Transverse colon (tissue), 4 donors: ENCODE results near the gene KIF1C. TPM values are rescaled to one million over a fixed set of nuclear protein-coding genes. Genes with fewer than 3 reads are reported as not detected.

Experiments used
- DNase-seq: peaks from one replicate; pipeline ENCODE4 v3.0.0-alpha.2; 2019
- H3K27ac ChIP-seq, 4 donors: fragments of 200-600 bp; sonication (generic); 2 replicates each; pipeline ENCODE4 v1.5.1; 2016 to 2018; ENCODE audit warnings: inconsistent platforms in 4 of 4
- H3K27me3 ChIP-seq: fragments of 200-600 bp; sonication (generic); 2 replicates; pipeline ENCODE4 v1.5.1; 2017; ENCODE audit warnings: inconsistent platforms
- H3K36me3 ChIP-seq, 4 donors: fragments of 200-600 bp; sonication (generic); 2 replicates each; pipeline ENCODE4 v1.5.1; 2017 to 2019; ENCODE audit warnings: inconsistent platforms in 4 of 4
- H3K4me1 ChIP-seq, 4 donors: fragments of 200-600 bp; sonication (generic); 2 replicates each; pipeline ENCODE4 v1.5.1; 2017 to 2020; ENCODE audit warnings: inconsistent platforms in 4 of 4
- H3K4me3 ChIP-seq, 4 donors: fragments of 200-600 bp; sonication (generic); 1 replicate in 1 of 4; 2 replicates in 3 of 4; pipeline versions ENCODE4 v1.5.1 to v1.6.1; 2017 to 2019; ENCODE audit warnings: inconsistent platforms in 4 of 4
- H3K9me3 ChIP-seq, 2 donors: fragments of 200-600 bp; sonication (generic); 2 replicates each; pipeline ENCODE4 v1.5.1; 2017 to 2019; ENCODE audit warnings: inconsistent platforms in 2 of 2
- EP300 ChIP-seq: sonication (generic); formaldehyde crosslinking; IDR thresholded peaks from one replicate; pipeline ENCODE4 v1.6.1; 2017; ENCODE audit warnings: antibody characterized with exemption, low read depth
- POLR2A ChIP-seq: fragments of 450-650 bp; IDR thresholded peaks from one replicate; pipeline ENCODE4 v1.6.1; 2016; ENCODE audit warnings: antibody characterized with exemption, mild to moderate bottlenecking, moderate library complexity
- POLR2AphosphoS5 ChIP-seq, 3 donors: sonication (generic); formaldehyde crosslinking; IDR thresholded peaks; one replicate each; pipeline ENCODE4 v1.6.1; 2016; ENCODE audit warnings: antibody characterized with exemption in 3 of 3
- WGBS, 2 donors: methylation state at CpG; one replicate each; pipeline ENCODE4 v1.1.5; 2018; ENCODE audit warnings: low coverage in 1 of 2; 5-methylcytosine and 5-hydroxymethylcytosine counted together
- in situ Hi-C, 4 donors: fragments of 200-750 bp; cut with MboI; loops; one replicate each; pipeline versions ENCODE4 v1.15.0 to v1.15.1; 2017; ENCODE audit warnings: low sequenced_read_pairs in 3 of 4, low pct_ligation_motif_present in 1 of 4, low pct_unique_long_range_greater_than_20kb in 1 of 4
- intact Hi-C: fragments of 100-400 bp; cut with DNase I; formaldehyde crosslinking; loops from one replicate; pipeline ENCODE4 v1.15.1; 2023; ENCODE audit warnings: low total_unique reads
- total RNA-seq, 4 donors: library from RNA; depleted of rRNA; stranded (reverse); fragments of >200 nt; gene quantifications; one replicate each; pipeline ENCODE4 v1.1.0, GENCODE V29; 2016
- TF ChIP-seq, protein P1 (sequence below), 5 experiments: fragments of 200-600 bp in 3 of 5; fragments of 450-650 bp in 2 of 5; sonication (generic) in 3 of 5; IDR thresholded peaks; 1 replicate in 2 of 5; 2 replicates in 3 of 5; pipeline ENCODE4 v1.5.1; 2016 to 2017; ENCODE audit warnings: antibody characterized with exemption in 5 of 5, inconsistent platforms in 3 of 5, mild to moderate bottlenecking in 2 of 5, moderate library complexity in 1 of 5

KIF1C gene
- total RNA-seq, 4 donors from 2014 or later, result 106 to 125 (median 114) TPM

DNA sequence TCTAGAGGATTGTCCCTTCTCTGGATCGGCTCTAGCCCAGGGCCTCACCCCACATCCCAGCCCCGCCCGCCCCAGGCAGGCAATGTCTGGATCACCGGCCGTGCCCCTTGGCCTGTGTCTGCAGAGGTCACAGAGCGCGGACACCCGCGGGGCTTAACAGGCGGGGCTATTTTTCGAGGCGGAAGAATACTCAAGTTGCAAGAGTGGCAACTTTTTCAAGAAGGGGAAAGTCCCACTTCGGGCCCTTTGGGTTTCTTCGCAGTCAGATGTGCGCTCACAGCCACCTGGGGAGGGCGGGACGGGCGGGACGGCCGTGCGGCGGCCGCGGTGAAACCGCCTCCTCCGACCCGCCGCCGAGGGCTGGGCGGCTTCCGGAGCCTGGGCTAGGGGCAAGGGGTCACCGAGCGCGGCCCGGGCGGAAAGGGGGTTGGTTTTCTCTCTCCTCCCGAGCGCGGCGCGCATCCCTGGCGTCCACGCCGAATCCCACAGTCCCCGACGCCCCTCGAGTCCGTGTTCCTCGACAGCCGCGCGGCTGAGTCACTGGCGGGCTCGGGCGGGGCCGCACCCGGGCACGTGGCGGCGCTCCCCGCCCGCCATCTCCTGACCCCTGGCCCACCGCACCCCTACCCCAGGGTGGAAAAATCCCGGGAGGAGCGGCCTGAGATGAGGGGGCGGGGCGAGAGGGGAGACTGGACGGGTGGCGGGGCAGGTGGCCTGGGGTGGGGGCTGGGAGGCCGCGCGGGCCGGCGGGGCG lies 48.3 kb upstream of the KIF1C start:
- H3K27ac ChIP-seq, result peak overlapping the region; percentile 95 to 100 (median 100)
- peak; percentile 93 for DNase-seq
- no peaks in the 10 kb centered on the region for H3K36me3 ChIP-seq
- H3K9me3 ChIP-seq, result no peaks in the 10 kb centered on the region
- intact Hi-C loops (no loop called here), in situ Hi-C loops (no loop called here)
- 1% methylated on average over 41 of the region's 75 CpGs; no CpG with 5 or more reads in 1 of the 2 donors for WGBS, 2 donors
- TF ChIP-seq POLR2A (no peak), POLR2AphosphoS5 (IDR thresholded peaks at IDR 0.05) (peak in 1 of 3 donors; percentile 71)
- peak overlapping the region; percentile 33 to 92 (median 64) for H3K4me3 ChIP-seq
- peaks cover 29 to 53% (median 34%) of the 10 kb centered on the region in 4 donors for H3K4me1 ChIP-seq
- no peaks in the 10 kb centered on the region for H3K27me3 ChIP-seq

DNA sequence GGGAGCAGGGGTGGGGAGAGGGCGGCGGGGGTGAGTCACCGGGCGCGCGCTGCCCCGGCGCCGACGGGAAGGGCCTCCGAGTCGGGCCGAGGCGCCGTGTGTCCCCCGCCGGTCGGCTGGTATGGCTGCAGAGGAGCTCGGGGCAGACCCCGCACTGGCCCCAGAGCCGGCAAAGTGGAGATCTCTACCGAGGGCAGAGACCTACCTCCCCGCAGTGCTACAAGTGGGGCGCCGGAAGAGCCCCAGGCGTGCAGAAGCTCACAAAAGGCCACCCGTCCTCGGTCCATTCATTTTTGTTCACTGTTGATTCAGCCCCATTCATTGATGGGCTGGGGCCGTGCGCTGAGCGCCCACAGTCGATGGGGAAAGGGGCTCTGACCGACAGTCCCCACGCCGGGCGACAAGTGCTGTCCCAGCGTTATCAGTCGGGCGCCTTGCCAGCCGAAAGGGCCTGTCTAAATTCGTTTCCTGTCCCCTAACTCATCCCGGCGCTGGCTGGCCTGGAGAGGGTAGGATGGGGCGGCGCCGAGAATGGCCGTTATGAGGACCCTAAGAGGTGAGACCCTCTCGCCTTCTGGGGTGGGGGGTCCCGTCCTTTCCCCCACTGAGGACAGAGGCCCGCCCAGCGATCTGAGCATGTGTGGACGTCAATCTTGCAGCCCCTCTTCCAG lies 47.5 kb upstream of the KIF1C start:
- Histone ChIP-seq H3K36me3 (no peaks in the 10 kb centered on the region), H3K27me3 (no peaks in the 10 kb centered on the region), H3K9me3 (no peaks in the 10 kb centered on the region), H3K4me3 (peak overlapping the region; percentile 33 to 92 (median 64)), H3K4me1 (peaks cover 22 to 46% (median 27%) of the 10 kb centered on the region in 4 donors), H3K27ac (peak overlapping the region; percentile 95 to 100 (median 100))
- 5% methylated on average over 43 of the region's 52 CpGs; no CpG with 5 or more reads in 1 of the 2 donors for WGBS, 2 donors
- in situ Hi-C loops, result no loop called here
- intact Hi-C loops, result no loop called here
- peak; percentile 75 for DNase-seq
- TF ChIP-seq POLR2AphosphoS5 (IDR thresholded peaks at IDR 0.05), result no peak
- TF ChIP-seq POLR2A, result no peak
- TF ChIP-seq EP300, result no peak
- TF ChIP-seq, protein P1, sequence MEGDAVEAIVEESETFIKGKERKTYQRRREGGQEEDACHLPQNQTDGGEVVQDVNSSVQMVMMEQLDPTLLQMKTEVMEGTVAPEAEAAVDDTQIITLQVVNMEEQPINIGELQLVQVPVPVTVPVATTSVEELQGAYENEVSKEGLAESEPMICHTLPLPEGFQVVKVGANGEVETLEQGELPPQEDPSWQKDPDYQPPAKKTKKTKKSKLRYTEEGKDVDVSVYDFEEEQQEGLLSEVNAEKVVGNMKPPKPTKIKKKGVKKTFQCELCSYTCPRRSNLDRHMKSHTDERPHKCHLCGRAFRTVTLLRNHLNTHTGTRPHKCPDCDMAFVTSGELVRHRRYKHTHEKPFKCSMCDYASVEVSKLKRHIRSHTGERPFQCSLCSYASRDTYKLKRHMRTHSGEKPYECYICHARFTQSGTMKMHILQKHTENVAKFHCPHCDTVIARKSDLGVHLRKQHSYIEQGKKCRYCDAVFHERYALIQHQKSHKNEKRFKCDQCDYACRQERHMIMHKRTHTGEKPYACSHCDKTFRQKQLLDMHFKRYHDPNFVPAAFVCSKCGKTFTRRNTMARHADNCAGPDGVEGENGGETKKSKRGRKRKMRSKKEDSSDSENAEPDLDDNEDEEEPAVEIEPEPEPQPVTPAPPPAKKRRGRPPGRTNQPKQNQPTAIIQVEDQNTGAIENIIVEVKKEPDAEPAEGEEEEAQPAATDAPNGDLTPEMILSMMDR (IDR thresholded peaks at IDR 0.05), result no peak

DNA sequence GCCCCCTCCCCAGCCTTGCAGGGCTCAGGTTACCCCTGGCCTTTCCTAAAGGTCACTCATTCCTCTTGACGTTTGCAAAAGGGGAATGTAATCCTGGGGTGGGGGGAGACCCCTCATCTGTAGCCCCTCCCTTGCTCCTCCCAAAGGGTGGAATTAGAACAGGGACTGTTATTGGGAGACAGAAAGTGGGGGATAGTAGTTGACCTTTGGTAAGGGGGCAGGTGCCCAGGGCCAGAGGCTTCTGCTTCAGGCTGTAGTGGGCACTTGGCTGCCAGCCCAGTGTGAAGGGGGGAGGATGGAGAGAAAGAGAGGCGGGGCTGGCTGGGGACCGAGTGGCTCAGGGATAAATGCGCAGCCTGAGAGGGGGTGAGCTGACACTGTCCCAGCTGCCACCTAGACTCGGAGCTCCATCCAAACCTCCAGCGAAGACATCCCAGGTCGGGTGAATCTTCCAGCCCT lies 47.0 kb upstream of the KIF1C start, which contains the start of gene ENO3:
TSS of gene ENO3 (plus strand) at position 374 of the 459 bp plus-strand sequence. CDS start 711 bp downstream, outside the sequence.
- H3K27me3 ChIP-seq, result no peaks in the 10 kb centered on the region
- DNase-seq, result peak; percentile 37
- peaks cover 16 to 40% (median 22%) of the 10 kb centered on the region in 4 donors for H3K4me1 ChIP-seq
- H3K9me3 ChIP-seq, result no peaks in the 10 kb centered on the region
- in situ Hi-C loops, result no loop called here
- TF ChIP-seq EP300, result no peak
- TF ChIP-seq POLR2AphosphoS5 (IDR thresholded peaks at IDR 0.05), result no peak
- TF ChIP-seq POLR2A, result no peak
- TF ChIP-seq, protein P1 (IDR thresholded peaks at IDR 0.05), result no peak
- peak within 1 kb of the TSS; percentile 95 to 100 (median 100) for H3K27ac ChIP-seq
- intact Hi-C loops, result no loop called here
- H3K4me3 ChIP-seq, result peak within 1 kb of the TSS; percentile 33 to 92 (median 64)
- WGBS, 2 donors, result 42 to 52% methylated on average over 3 to 7 of the region's 7 CpGs
- H3K36me3 ChIP-seq, result no peaks in the 10 kb centered on the region

DNA sequence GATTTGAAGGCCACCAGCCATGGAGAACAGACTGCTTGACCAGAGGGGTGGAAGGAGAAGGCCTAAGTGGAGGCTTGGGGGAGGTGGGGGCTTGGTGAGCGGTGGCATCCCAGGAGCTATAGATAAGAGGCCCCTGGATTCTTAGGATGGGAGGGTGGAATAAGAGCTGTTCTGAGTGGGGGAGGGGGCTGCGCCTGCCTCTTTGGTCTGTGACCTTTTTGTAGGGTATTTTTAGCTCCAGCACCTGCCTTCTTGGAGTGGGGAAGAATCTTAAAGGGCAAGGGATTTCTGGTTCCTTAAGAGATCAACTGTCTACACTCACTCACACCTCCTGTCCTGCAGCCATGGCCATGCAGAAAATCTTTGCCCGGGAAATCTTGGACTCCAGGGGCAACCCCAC lies 46.3 kb upstream of the KIF1C start:
- Histone ChIP-seq H3K4me3 (no peak overlapping the region), H3K27me3 (no peaks in the 10 kb centered on the region), H3K27ac (no peak overlapping the region), H3K4me1 (peaks cover 9 to 33% (median 14%) of the 10 kb centered on the region in 4 donors), H3K9me3 (no peaks in the 10 kb centered on the region), H3K36me3 (no peaks in the 10 kb centered on the region)
- in situ Hi-C loops (no loop called here), intact Hi-C loops (no loop called here)
- TF ChIP-seq, protein P1 (IDR thresholded peaks at IDR 0.05), result no peak
- TF ChIP-seq POLR2AphosphoS5 (IDR thresholded peaks at IDR 0.05), result no peak
- TF ChIP-seq EP300, result no peak
- no peak for TF ChIP-seq POLR2A
- WGBS, 2 donors, result 92 to 100% methylated on average over 2 to 3 of the region's 3 CpGs
- no peak for DNase-seq
